CD4-positive, alpha-beta T cell (primary cell): ENCODE data around the gene ONECUT1. TPM values are rescaled to one million over a fixed set of nuclear protein-coding genes. Genes with fewer than 3 reads are reported as not detected.

ENCODE experiments used
- ATAC-seq: fragments of 200-7000 bp; cut with Tn5 transposase; one replicate; pipeline ENCODE4 v1.10.0; 2022; ENCODE audit warnings: mild to moderate bottlenecking; ENCODE audit not compliant: poor library complexity
- CTCF ChIA-PET: fragments of 350-600 bp; sonication (Branson Sonifier 250); formaldehyde crosslinking; loops from one replicate; lab custom pipeline; 2021; ENCODE audit warnings: antibody characterized with exemption, inconsistent platforms; lab: Charles Lee
- POLR2A ChIA-PET: fragments of 350-600 bp; sonication (Branson Sonifier 250); formaldehyde crosslinking; loops from one replicate; lab custom pipeline; 2021; ENCODE audit warnings: antibody characterized with exemption, inconsistent platforms; lab: Charles Lee
- DNase-seq, 14 experiments: peaks; one replicate each; pipeline ENCODE4 v3.0.0-alpha.2; 2013 to 2020; ENCODE audit warnings: mixed read lengths in 2 of 14
- H3K27ac ChIP-seq, 2 donors: one replicate each; pipeline versions ENCODE4 v1.5.1 to v1.7.0; 2013; ENCODE audit warnings: low read length in 2 of 2, low read depth in 1 of 2, mild to moderate bottlenecking in 1 of 2
- H3K27me3 ChIP-seq, 2 experiments: 1 replicate in 1 of 2; 2 replicates in 1 of 2; pipeline versions ENCODE4 v1.6.1 to v1.7.0; 2013; ENCODE audit warnings: low read length in 2 of 2, control low read depth in 1 of 2, mild to moderate bottlenecking in 1 of 2, moderate library complexity in 1 of 2; ENCODE audit not compliant: insufficient read depth in 2 of 2, control insufficient read depth in 1 of 2
- H3K36me3 ChIP-seq: one replicate; pipeline ENCODE4 v1.6.1; 2013; ENCODE audit warnings: low read length, control low read depth; ENCODE audit not compliant: insufficient read depth
- H3K4me1 ChIP-seq: one replicate; pipeline ENCODE4 v1.6.1; 2013; ENCODE audit warnings: low read length, control low read depth; ENCODE audit not compliant: insufficient read depth
- H3K4me3 ChIP-seq: one replicate; pipeline ENCODE4 v1.5.1; 2013; ENCODE audit warnings: mild to moderate bottlenecking, low read length, moderate library complexity
- H3K9me3 ChIP-seq, 2 experiments: 1 replicate in 1 of 2; 2 replicates in 1 of 2; pipeline versions ENCODE4 v1.6.1 to v1.7.0; 2013; ENCODE audit warnings: low read length in 2 of 2, mild to moderate bottlenecking in 2 of 2, control low read depth in 1 of 2, moderate library complexity in 1 of 2; ENCODE audit not compliant: control insufficient read depth in 1 of 2, insufficient read depth in 1 of 2
- H3K27ac Mint-ChIP-seq: one replicate; pipeline ENCODE4 v1.8.0; 2020; ENCODE audit warnings: mixed read lengths
- H3K27me3 Mint-ChIP-seq: one replicate; pipeline ENCODE4 v1.8.0; 2021; ENCODE audit warnings: mixed read lengths
- H3K36me3 Mint-ChIP-seq: one replicate; pipeline ENCODE4 v1.8.0; 2021; ENCODE audit warnings: low read depth, mixed read lengths
- H3K4me1 Mint-ChIP-seq: one replicate; pipeline ENCODE4 v1.8.0; 2021; ENCODE audit warnings: low read depth, mixed read lengths
- H3K4me3 Mint-ChIP-seq: one replicate; pipeline ENCODE4 v1.8.0; 2020; ENCODE audit warnings: mild to moderate bottlenecking, mixed read lengths
- H3K9me3 Mint-ChIP-seq: one replicate; pipeline ENCODE4 v1.8.0; 2020; ENCODE audit warnings: mixed read lengths
- intact Hi-C, 2 experiments: fragments of 100-400 bp; cut with DNase I in 1 of 2; cut with micrococcal nuclease in 1 of 2; formaldehyde crosslinking; loops; one replicate each; pipeline versions ENCODE4 v1.15.1 to v1.9.0; 2023 to 2025; cut with DNase I, micrococcal nuclease
- total RNA-seq, 174 experiments: library from RNA in 2 of 174; stranded (reverse) in 2 of 174; gene quantifications; one replicate each; pipeline ENCODE4 v1.2.3 and lab custom pipeline; 2021 to 2026
- TF ChIP-seq, protein P1 (sequence below): fragments of 200-600 bp; IDR thresholded peaks from one replicate; pipeline ENCODE4 v1.8.0; 2022; ENCODE audit warnings: antibody characterized with exemption, mild to moderate bottlenecking

The ONECUT1 gene
- total RNA-seq, 2 experiments from 2014 or later: not detected

DNA sequence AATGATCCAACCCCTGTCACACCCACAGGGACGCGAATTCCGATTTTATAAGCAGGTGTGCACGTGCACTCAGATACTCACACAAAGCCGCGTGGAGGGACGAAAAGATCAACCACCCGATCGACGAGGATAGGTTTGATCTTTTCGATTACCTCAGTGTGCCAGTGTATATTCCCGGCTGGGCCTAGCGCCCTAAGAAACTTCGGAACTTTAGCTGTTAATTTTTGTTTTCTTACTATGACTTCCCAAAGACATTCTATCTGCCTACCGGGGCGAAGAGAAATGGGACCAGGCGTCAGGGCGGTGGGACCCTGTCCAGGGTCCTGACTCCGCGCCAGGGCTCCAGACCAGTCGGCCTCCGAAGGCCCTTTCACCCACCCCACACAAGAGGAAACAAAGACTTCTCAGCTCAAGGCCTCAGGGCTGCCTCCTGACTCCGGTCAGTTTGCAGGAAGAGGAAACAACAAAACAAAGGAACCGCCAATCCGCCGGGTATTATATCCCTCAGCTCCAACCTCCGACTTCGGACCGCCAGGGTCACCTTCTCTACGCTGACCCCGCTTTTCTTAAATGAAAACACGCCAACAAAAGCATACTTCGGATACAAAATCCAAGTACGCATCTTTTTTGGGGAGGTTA is 6.8 kb downstream of the ONECUT1 start:
- POLR2A ChIA-PET: no interaction called here
- Mint-ChIP-seq H3K36me3 (no peaks in the 10 kb centered on the region), H3K27me3 (peaks cover 93% of the 10 kb centered on the region), H3K9me3 (no peaks in the 10 kb centered on the region), H3K4me3 (peak overlapping the region; percentile 42), H3K27ac (no peak overlapping the region), H3K4me1 (peaks cover 41% of the 10 kb centered on the region)
- no peak overlapping the region for H3K27ac ChIP-seq
- peaks cover 0 to 46% of the 10 kb centered on the region in 2 experiments for H3K9me3 ChIP-seq
- H3K36me3 ChIP-seq: no peaks in the 10 kb centered on the region
- TF ChIP-seq, protein P1, sequence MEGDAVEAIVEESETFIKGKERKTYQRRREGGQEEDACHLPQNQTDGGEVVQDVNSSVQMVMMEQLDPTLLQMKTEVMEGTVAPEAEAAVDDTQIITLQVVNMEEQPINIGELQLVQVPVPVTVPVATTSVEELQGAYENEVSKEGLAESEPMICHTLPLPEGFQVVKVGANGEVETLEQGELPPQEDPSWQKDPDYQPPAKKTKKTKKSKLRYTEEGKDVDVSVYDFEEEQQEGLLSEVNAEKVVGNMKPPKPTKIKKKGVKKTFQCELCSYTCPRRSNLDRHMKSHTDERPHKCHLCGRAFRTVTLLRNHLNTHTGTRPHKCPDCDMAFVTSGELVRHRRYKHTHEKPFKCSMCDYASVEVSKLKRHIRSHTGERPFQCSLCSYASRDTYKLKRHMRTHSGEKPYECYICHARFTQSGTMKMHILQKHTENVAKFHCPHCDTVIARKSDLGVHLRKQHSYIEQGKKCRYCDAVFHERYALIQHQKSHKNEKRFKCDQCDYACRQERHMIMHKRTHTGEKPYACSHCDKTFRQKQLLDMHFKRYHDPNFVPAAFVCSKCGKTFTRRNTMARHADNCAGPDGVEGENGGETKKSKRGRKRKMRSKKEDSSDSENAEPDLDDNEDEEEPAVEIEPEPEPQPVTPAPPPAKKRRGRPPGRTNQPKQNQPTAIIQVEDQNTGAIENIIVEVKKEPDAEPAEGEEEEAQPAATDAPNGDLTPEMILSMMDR: no peak
- DNase-seq: peak in 1 of 14 experiments; percentile 39
- H3K27me3 ChIP-seq: peaks cover 81 to 90% of the 10 kb centered on the region in 2 experiments
- CTCF ChIA-PET: interaction anchor here (1.1 kb wide), 1 partner anchor 9 kb away, joined by 3 read pairs; no protein-coding TSS in a partner anchor
- intact Hi-C loops: no loop called here
- H3K4me3 ChIP-seq: no peak overlapping the region
- peaks cover 47% of the 10 kb centered on the region for H3K4me1 ChIP-seq
- ATAC-seq: no peak

DNA sequence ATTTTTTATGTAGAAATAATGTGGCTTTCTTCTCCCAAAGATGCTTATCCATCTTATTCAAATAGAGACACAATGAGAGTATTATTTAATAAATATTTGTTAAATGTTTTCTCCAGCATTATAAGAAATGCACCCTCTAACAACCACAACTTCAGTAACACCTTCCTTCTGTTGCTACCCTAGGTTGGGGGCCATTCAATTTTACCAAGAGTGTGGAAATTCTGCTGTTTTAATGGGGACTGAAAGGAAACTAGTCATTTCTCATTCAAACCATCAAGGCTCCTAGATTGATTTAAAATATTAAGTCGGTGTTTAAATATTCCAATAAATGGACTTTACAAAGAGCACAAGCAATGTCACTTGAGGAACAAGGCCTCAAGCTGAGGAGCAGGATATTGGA is 7.6 kb downstream of the ONECUT1 start:
- ATAC-seq: no peak
- TF ChIP-seq, protein P1: no peak
- H3K27ac Mint-ChIP-seq: no peak overlapping the region
- peaks cover 37% of the 10 kb centered on the region for H3K4me1 Mint-ChIP-seq
- H3K9me3 ChIP-seq: peaks cover 0 to 38% of the 10 kb centered on the region in 2 experiments
- no peaks in the 10 kb centered on the region for H3K36me3 ChIP-seq
- no peak overlapping the region for H3K4me3 ChIP-seq
- intact Hi-C loops: no loop called here
- H3K4me3 Mint-ChIP-seq: no peak overlapping the region
- H3K27ac ChIP-seq: no peak overlapping the region
- peaks cover 39% of the 10 kb centered on the region for H3K4me1 ChIP-seq
- CTCF ChIA-PET: interaction anchor here (1.1 kb wide), 1 partner anchor 10 kb away, joined by 3 read pairs; no protein-coding TSS in a partner anchor
- H3K27me3 Mint-ChIP-seq: peaks cover 93% of the 10 kb centered on the region
- H3K9me3 Mint-ChIP-seq: no peaks in the 10 kb centered on the region
- no peaks in the 10 kb centered on the region for H3K36me3 Mint-ChIP-seq
- peaks cover 76 to 88% of the 10 kb centered on the region in 2 experiments for H3K27me3 ChIP-seq
- no peak for DNase-seq
- POLR2A ChIA-PET: no interaction called here

DNA sequence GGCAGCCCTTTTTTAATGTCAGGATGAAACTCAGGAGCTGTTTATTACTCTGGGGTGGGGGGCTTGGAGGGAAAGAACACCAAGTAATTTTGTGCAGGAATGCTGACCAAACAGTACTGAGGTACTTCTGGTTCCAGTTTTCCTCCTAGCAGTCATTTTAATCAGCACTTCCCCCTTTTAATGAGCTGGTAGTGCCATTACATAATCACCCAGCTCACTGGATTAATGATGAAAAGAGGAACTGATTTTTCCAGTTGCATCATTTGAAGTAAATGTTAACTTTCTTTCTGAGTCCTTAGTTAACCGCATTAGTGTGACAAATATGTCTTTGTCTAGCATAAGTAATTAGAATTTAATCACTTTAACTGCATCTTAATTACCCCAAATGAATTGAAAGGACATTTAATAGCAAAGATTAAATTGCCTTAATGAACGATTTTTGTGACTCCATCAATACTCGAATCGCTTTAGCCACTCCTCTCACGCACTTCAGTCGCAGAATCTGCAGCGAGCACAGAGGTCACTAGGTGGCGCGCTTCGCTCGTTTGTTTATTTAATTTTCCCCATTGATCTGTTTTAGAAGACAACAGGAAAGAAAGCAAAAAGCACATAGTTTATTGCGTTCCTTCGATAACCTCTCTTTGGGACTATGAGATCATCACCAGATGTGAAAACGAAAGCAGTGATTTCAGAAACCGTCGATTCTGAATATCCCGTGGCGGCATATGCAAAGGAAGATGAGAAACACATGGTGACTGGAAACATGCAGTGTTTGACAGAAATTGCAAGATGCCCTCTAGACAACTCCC is 9.8 kb downstream of the ONECUT1 start:
- intact Hi-C loops: no loop called here
- Mint-ChIP-seq H3K9me3 (no peaks in the 10 kb centered on the region), H3K36me3 (no peaks in the 10 kb centered on the region), H3K27ac (no peak overlapping the region), H3K27me3 (peaks cover 93% of the 10 kb centered on the region), H3K4me1 (peaks cover 24% of the 10 kb centered on the region), H3K4me3 (peak overlapping the region; percentile 17)
- DNase-seq (peak; percentile 41 to 81 (median 60)), ATAC-seq (peak; percentile 74)
- Histone ChIP-seq H3K9me3 (peaks cover 0 to 20% of the 10 kb centered on the region in 2 experiments), H3K27ac (no peak overlapping the region), H3K4me1 (peaks cover 30% of the 10 kb centered on the region), H3K4me3 (peak overlapping the region; percentile 9), H3K36me3 (no peaks in the 10 kb centered on the region), H3K27me3 (peaks cover 61 to 89% of the 10 kb centered on the region in 2 experiments)
- CTCF ChIA-PET: interaction anchor here (0.8 kb wide), 1 partner anchor 12 kb away, joined by 3 read pairs; no protein-coding TSS in a partner anchor
- TF ChIP-seq, protein P1: peak; percentile 97
- POLR2A ChIA-PET: no interaction called here
